ENCODE results near the gene PRSS8.

PRSS8 gene

GRCh38 chr16:31134625-31135534 is 647 bp downstream of the PRSS8 start:
- no peak for TF ChIP-seq CTCF (IDR thresholded peaks at IDR 0.05; ENCODE audit: low read depth, low read length, missing control alignments)
- no peak for DNase-seq (ENCODE audit: low read depth)
- H3K4me3 ChIP-seq (ENCODE audit: low read depth, low read length), result no peak overlapping the region

GRCh38 chr16:31134091-31134571 is 1.4 kb downstream of the PRSS8 start:
- no peak for DNase-seq (ENCODE audit: low read depth)
- no peak overlapping the region for H3K4me3 ChIP-seq (ENCODE audit: low read depth, low read length)

GRCh38 chr16:31133046-31133501 is 2.5 kb downstream of the PRSS8 start:
- no peak overlapping the region for H3K4me3 ChIP-seq (ENCODE audit: low read depth, low read length)
- no peak for TF ChIP-seq CTCF (IDR thresholded peaks at IDR 0.05; ENCODE audit: low read depth, low read length, missing control alignments)
- DNase-seq (ENCODE audit: low read depth), result no peak

More at GRCh38 chr16:31134091-31134571, 1.4 kb downstream of the PRSS8 start:
- TF ChIP-seq CTCF (IDR thresholded peaks at IDR 0.05; ENCODE audit: low read depth, low read length, missing control alignments), result no peak

- H3K4me3 ChIP-seq (ENCODE audit: low read depth, low read length), result no peak overlapping the region
- DNase-seq (ENCODE audit: low read depth), result no peak
- no peak for TF ChIP-seq CTCF (IDR thresholded peaks at IDR 0.05; ENCODE audit: low read depth, low read length, missing control alignments)
Measured at GRCh38 chr16:31132303-31132979, 3.1 kb downstream of the PRSS8 start.

GRCh38 chr16:31131841-31132271 is 3.7 kb downstream of the PRSS8 start:
- no peak for TF ChIP-seq CTCF (IDR thresholded peaks at IDR 0.05; ENCODE audit: low read depth, low read length, missing control alignments)
- DNase-seq (ENCODE audit: low read depth), result no peak
- no peak overlapping the region for H3K4me3 ChIP-seq (ENCODE audit: low read depth, low read length)

- DNase-seq (ENCODE audit: low read depth), result no peak
- TF ChIP-seq CTCF (IDR thresholded peaks at IDR 0.05; ENCODE audit: low read depth, low read length, missing control alignments), result no peak
- H3K4me3 ChIP-seq (ENCODE audit: low read depth, low read length), result no peak overlapping the region
Measured at GRCh38 chr16:31131416-31131815, 4.1 kb downstream of the PRSS8 start.

Data from GM12864 (cell line).